MM.1S (cell line): Measurements from ENCODE around the gene LTBP1.

Experiments used
- DNase-seq: peaks from one replicate; pipeline ENCODE4 v3.0.0-alpha.2; 2015
- H2AFZ ChIP-seq: fragments of 300-600 bp; sonication (generic); 2 replicates; pipeline ENCODE4 v1.6.0; 2016; ENCODE audit warnings: antibody characterized with exemption, low read length
- H3F3A ChIP-seq: fragments of 300-600 bp; sonication (generic); 2 replicates; pipeline ENCODE4 v1.6.1; 2016; ENCODE audit warnings: mild to moderate bottlenecking, antibody characterized with exemption, low read length, moderate library complexity, mixed read lengths; ENCODE audit not compliant: insufficient read depth
- H3K27ac ChIP-seq: fragments of 300-600 bp; sonication (generic); 2 replicates; pipeline ENCODE4 v1.5.1; 2016; ENCODE audit warnings: mild to moderate bottlenecking, low read length
- H3K27me3 ChIP-seq: fragments of 300-600 bp; sonication (generic); replicated peaks from 2 replicates; pipeline ENCODE4 v1.6.0; 2016; ENCODE audit warnings: low read length; ENCODE audit not compliant: insufficient read depth
- H3K36me3 ChIP-seq: fragments of 300-600 bp; sonication (generic); replicated peaks from 2 replicates; pipeline ENCODE4 v1.6.1; 2016; ENCODE audit warnings: mild to moderate bottlenecking, low read length, mixed read lengths; ENCODE audit not compliant: insufficient read depth
- H3K4me1 ChIP-seq: fragments of 300-600 bp; sonication (generic); 2 replicates; pipeline ENCODE4 v1.6.1; 2016; ENCODE audit warnings: low read length, mixed read lengths
- H3K4me2 ChIP-seq: fragments of 300-600 bp; sonication (generic); 2 replicates; pipeline ENCODE4 v1.6.0; 2016; ENCODE audit warnings: low read depth, low read length
- H3K4me3 ChIP-seq: fragments of 300-600 bp; sonication (generic); 2 replicates; pipeline ENCODE4 v1.5.1; 2016; ENCODE audit warnings: low read length, mixed read lengths
- H3K79me2 ChIP-seq: fragments of 300-600 bp; sonication (generic); 2 replicates; pipeline ENCODE4 v1.6.1; 2016; ENCODE audit warnings: mixed run types, low read length, mixed read lengths
- H3K9ac ChIP-seq: fragments of 300-600 bp; sonication (generic); 2 replicates; pipeline ENCODE4 v1.6.1; 2016; ENCODE audit warnings: low read length, mixed read lengths
- H3K9me2 ChIP-seq: fragments of 300-600 bp; sonication (generic); replicated peaks from 2 replicates; pipeline ENCODE4 v1.6.1; 2016; ENCODE audit warnings: mild to moderate bottlenecking, low read length, mixed read lengths; ENCODE audit not compliant: insufficient read depth
- H3K9me3 ChIP-seq: fragments of 300-600 bp; sonication (generic); replicated peaks from 2 replicates; pipeline ENCODE4 v1.6.1; 2016; ENCODE audit warnings: mild to moderate bottlenecking, low read length, mixed read lengths; ENCODE audit not compliant: insufficient read depth
- H4K20me1 ChIP-seq: fragments of 300-600 bp; sonication (generic); 2 replicates; pipeline ENCODE4 v1.6.1; 2016; ENCODE audit warnings: mild to moderate bottlenecking, low read length, moderate library complexity, mixed read lengths; ENCODE audit not compliant: insufficient read depth
- EZH2 ChIP-seq: fragments of 300-600 bp; sonication (generic); optimal IDR thresholded peaks from 2 replicates; pipeline ENCODE3; 2017; ENCODE audit warnings: low read depth, mild to moderate bottlenecking, antibody characterized with exemption, low read length, mixed read lengths
- EZH2phosphoT487 ChIP-seq: fragments of 300-600 bp; sonication (generic); IDR thresholded peaks from 2 replicates; pipeline ENCODE4 v1.6.1; 2018; ENCODE audit warnings: antibody characterized with exemption, low read length
- TF ChIP-seq, protein P1 (sequence below): fragments of 300-600 bp; sonication (generic); IDR thresholded peaks from 2 replicates; pipeline ENCODE4 v1.5.1; 2016; ENCODE audit warnings: antibody characterized with exemption, low read length, mixed read lengths

LTBP1 gene

DNA sequence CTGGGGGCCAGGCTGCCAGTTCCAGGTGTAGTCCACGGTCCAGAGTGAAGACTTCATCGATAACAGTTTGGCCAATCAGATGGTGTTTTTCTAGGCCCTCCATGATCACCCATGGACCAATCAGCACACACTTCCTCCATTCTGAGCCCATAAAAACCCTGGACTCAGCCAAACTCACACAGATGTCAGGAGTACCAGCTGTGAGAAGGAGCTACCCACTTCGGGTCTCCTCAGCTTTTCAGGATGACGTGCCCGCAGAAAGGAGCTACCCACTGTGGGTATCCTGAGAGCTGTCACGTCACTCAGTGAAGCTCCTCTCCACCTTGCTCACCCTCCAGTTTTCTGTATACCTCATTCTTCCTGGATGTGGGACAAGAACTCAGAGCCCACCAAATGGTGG lies 319.7 kb downstream of the LTBP1 start:
- Histone ChIP-seq H3K27me3 (no peaks in the 10 kb centered on the region), H3K4me3 (no peak overlapping the region), H3K27ac (no peak overlapping the region), H3K9ac (no peak overlapping the region), H3F3A (no peaks in the 10 kb centered on the region), H3K4me2 (no peak overlapping the region), H3K79me2 (no peaks in the 10 kb centered on the region), H2AFZ (no peak overlapping the region), H3K9me3 (no peaks in the 10 kb centered on the region), H3K36me3 (no peaks in the 10 kb centered on the region), H3K9me2 (no peaks in the 10 kb centered on the region), H4K20me1 (no peaks in the 10 kb centered on the region), H3K4me1 (peaks cover 2% of the 10 kb centered on the region)
- no peak for DNase-seq
- TF ChIP-seq, protein P1, sequence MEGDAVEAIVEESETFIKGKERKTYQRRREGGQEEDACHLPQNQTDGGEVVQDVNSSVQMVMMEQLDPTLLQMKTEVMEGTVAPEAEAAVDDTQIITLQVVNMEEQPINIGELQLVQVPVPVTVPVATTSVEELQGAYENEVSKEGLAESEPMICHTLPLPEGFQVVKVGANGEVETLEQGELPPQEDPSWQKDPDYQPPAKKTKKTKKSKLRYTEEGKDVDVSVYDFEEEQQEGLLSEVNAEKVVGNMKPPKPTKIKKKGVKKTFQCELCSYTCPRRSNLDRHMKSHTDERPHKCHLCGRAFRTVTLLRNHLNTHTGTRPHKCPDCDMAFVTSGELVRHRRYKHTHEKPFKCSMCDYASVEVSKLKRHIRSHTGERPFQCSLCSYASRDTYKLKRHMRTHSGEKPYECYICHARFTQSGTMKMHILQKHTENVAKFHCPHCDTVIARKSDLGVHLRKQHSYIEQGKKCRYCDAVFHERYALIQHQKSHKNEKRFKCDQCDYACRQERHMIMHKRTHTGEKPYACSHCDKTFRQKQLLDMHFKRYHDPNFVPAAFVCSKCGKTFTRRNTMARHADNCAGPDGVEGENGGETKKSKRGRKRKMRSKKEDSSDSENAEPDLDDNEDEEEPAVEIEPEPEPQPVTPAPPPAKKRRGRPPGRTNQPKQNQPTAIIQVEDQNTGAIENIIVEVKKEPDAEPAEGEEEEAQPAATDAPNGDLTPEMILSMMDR = no peak
- no peak for TF ChIP-seq EZH2
- TF ChIP-seq EZH2phosphoT487 = no peak

DNA sequence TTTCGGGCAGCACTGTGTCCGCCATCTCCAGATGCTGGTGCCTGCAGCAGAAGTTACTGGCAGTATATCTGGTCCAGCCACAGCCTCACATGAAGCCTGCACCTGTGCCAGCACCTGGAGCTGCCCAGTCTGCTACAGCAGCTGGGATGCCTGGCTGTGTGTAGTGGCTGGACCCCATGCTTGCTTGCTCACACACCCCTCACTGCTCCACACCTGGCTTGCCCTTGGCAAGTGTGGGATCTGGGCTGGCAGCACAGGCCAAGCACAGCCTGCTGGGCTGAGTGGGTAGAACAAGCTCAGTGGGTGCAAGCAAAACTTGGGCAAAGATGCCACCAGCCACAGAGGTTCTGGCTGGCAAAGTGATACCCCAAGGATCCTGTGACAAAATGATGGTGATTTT lies 320.3 kb downstream of the LTBP1 start:
- Histone ChIP-seq H2AFZ (no peak overlapping the region), H3K27ac (no peak overlapping the region), H3K4me3 (no peak overlapping the region), H3K9me2 (no peaks in the 10 kb centered on the region), H3K9me3 (no peaks in the 10 kb centered on the region), H3K36me3 (no peaks in the 10 kb centered on the region), H3K4me2 (no peak overlapping the region), H3K79me2 (no peaks in the 10 kb centered on the region), H3F3A (no peaks in the 10 kb centered on the region), H4K20me1 (no peaks in the 10 kb centered on the region), H3K9ac (no peak overlapping the region), H3K4me1 (peaks cover 6% of the 10 kb centered on the region), H3K27me3 (no peaks in the 10 kb centered on the region)
- DNase-seq = no peak
- TF ChIP-seq, protein P1 = no peak
- TF ChIP-seq EZH2phosphoT487 (no peak), EZH2 (no peak)

DNA sequence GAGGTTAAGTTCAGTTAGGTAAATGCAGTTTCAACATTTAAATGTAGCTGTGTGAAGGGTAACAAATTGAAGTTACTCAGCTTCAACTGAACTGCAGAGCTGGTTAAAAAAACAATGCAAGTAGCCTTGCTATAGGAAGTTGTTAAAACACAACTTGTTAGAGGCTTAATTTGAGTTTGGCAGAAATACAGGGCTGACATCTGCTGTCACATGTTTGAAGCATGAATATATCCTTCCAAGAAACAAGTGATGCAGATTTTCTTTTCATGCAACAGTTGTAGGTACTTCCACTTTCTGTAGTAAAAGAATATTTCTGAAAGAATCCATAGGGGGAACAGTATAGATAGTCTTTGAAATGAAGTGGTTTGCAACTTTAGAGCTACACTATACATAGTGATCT lies 321.0 kb downstream of the LTBP1 start:
- peaks cover 13% of the 10 kb centered on the region for H3K4me1 ChIP-seq
- H3F3A ChIP-seq = peaks cover 7% of the 10 kb centered on the region
- H3K27ac ChIP-seq = no peak overlapping the region
- H3K36me3 ChIP-seq = no peaks in the 10 kb centered on the region
- no peaks in the 10 kb centered on the region for H3K9me2 ChIP-seq
- H3K4me3 ChIP-seq = no peak overlapping the region
- no peaks in the 10 kb centered on the region for H4K20me1 ChIP-seq
- no peak overlapping the region for H3K9ac ChIP-seq
- no peak overlapping the region for H2AFZ ChIP-seq
- no peak overlapping the region for H3K4me2 ChIP-seq
- no peak for DNase-seq
- no peaks in the 10 kb centered on the region for H3K27me3 ChIP-seq
- TF ChIP-seq, protein P1 = no peak
- TF ChIP-seq EZH2 (no peak), EZH2phosphoT487 (no peak)
- no peaks in the 10 kb centered on the region for H3K9me3 ChIP-seq
- H3K79me2 ChIP-seq = no peaks in the 10 kb centered on the region
